DMS153 (cell line): ENCODE results near the gene LAMA4.

Source experiments
- DNase-seq: peaks from one replicate; lab custom pipeline; 2025; lab: John Stamatoyannopoulos, UW

The LAMA4 gene

DNA sequence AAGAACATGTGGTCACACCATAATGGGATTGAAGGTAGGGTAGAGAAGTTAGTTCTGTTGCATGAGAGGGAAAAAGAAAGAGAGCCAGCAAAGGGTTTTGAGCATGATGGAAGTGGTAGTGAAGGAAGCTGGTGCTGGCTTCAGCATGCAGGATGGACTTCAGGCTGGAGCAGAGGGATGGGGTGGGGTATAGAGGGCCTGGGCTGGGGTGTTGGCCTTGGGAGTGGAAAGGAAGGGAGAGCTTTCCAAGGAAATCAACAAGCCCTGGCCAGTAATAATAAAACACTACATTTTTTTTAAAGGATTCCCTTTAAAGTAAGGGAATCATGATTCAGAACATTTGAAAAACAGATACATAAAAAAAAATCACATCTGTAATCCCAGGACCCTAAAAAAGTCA, 61.2 kb downstream of the LAMA4 start:
- no peak for DNase-seq

DNA sequence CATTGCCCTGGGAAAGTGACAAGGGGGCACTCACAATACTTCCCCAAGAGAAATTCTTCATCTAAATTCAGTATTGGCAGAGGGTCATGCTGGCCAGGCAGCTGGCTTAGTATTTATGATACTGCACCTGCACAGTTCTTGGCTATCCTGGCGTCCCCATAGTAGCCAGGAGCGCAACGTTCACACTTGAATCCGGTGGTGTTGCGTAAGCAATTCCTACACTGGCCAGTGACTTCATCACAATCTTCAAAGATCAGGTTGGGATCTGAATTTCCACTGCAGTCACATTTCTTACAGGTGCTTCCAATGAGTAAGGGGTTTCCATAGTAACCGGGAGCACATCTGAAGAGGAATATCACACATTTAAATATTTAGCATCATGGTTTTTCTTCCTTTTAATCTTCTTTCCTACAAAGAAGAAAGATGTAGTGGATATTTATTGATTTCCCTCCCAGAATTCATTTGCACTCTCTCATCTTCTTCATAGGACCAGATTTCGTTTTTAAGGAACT, 62.8 kb downstream of the LAMA4 start:
- no peak for DNase-seq

- no peak for DNase-seq
Observed at GRCh38 chr6:112190164-112190563, 64.2 kb downstream of the LAMA4 start.

GRCh38 chr6:112189494-112189893, 64.9 kb downstream of the LAMA4 start:
- no peak for DNase-seq

GRCh38 chr6:112188906-112189305, 65.5 kb downstream of the LAMA4 start:
- DNase-seq: no peak

GRCh38 chr6:112187736-112188135, 66.6 kb downstream of the LAMA4 start:
- no peak for DNase-seq

DNA sequence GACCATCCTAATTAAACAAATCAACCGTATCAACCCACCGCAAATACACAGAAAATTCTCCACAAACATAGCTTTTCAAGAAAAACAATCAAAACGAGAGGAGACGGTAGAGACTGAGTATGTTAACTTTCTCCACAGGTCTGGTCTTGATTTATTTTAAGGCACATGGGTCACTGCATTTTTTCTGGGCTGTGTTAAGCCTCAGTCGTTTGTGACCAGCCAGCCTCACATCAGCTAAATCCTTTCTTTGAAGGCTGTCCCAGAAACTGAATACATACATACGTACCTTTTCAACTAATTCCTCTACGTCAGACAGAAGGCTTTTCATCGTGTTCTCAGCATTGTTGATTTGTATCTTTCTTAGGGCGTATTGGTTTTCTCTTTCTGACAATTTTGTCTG, 69.4 kb downstream of the LAMA4 start:
- DNase-seq: no peak

DNA sequence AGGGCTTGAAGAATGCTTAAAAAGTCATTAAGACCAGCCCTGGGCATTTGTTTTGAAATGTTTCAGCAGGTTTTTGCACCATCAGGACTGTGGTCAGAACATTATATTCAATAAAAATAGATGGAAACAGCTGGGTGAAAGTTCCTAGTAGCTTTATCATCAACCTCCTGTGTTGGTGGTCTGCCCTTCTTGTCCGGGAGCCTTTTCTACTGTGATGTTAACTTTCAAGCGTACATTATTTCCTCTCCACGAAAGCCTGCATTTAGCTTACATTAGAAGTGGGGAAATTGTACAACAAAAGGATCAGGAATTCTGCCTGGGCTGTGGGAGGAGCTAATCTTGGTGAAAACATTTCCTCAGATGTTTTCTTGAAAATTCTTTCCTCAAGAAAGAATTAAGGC, 71.1 kb downstream of the LAMA4 start:
- DNase-seq: no peak

DNA sequence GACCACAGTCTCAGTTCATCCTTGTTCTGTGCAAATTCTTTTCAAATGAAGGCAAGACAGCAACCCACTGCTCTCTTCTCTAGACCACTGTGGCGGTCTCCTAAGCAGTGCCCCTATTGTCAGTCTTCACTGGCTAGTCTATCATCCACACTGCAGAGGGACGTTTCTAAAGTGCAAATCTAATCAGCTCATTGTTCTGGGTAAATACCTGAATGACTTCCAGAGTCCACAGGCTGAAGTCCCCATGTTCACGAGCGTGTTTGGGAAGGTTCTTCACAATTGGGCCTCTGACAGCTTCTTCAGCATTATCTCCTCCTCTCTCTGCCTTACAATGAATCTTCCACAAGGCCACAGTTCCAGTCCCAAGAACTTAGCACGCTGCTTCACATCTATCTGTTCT, 73.2 kb downstream of the LAMA4 start:
- DNase-seq: no peak

GRCh38 chr6:112180095-112180820, 74.1 kb downstream of the LAMA4 start:
- DNase-seq: peak; percentile 71

DNA sequence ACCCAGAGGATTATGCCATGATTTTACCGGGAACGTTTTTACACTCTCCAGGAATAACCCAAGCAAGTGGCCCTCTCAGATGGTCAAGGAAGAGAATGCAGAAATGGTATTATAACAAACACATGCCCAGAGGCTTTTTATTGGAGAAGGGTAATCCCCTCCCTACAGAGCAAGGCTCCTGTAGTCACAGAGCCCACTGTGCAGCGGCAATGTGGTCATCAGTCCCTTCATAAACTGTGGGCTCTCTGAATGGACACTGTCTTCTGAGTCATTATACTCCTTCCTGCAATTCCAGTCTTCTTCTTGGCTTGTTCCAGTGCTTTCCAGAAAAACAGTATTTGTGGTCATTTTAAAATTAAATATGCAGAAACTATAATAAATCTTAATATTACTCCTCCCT, 74.7 kb downstream of the LAMA4 start:
- no peak for DNase-seq

GRCh38 chr6:112178846-112179245, 75.5 kb downstream of the LAMA4 start:
- DNase-seq: no peak

DNA sequence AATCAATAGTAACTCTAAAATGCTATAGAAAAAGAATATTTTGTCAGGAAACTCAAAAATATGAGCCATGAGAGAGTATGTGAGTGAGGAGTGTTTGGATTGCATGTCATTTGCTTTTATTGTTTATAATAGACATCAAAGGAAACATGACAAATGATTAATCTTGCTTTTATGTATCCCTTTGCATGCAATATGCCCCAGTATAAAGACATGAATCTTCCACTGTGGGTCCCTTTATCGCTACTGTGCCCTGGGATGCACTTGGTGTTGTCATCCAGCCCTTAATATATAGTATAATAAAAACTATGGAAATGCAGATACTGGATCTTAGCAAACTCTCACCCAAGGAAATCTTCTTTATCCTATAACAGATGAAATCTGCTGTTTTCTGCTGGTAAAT, 77.3 kb downstream of the LAMA4 start:
- DNase-seq: no peak

GRCh38 chr6:112176175-112176574, 78.2 kb downstream of the LAMA4 start:
- peak; percentile 29 for DNase-seq

GRCh38 chr6:112173221-112173804, 81.1 kb downstream of the LAMA4 start:
- DNase-seq: no peak

- DNase-seq: no peak
Observed at GRCh38 chr6:112172540-112172939, 81.8 kb downstream of the LAMA4 start.

DNA sequence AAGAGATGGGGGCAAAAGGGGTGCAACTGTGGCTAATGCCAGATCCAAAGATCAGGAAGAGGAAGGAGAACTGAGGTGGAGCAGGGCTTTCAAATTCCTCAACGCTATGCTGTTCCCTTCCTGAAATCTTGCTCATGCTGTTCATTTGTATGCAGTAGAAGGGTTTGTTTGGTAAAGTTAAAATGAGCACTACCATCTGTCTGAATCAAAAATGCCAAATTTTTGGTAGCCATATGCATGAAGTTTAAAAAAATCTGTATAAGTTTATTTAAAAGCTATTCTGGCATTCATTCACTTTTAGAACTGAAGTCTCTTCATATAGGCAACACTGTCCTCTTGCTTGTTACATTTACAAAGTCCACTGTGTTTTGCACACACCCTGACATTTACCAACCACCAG, 84.8 kb downstream of the LAMA4 start:
- no peak for DNase-seq

GRCh38 chr6:112163295-112164257, 90.8 kb downstream of the LAMA4 start:
- no peak for DNase-seq

DNA sequence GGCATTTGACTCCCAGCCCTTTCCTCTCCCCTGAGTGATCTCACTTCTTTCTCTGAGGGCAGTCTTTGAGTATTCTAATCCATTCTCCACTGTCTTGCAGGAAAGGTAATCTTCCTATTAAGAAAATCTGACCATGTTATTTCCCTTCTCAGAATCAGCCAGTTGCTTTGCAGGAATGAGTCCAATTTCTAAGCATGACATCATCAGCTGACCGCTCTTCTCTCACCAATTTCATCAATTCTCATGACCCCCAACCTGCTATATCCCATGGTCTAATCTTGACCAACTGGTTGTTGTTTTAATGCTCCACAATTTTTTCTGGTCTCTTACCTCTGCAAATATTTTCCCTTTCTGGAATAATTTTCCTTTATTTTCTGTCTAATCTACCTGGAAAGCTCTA, 93.6 kb downstream of the LAMA4 start:
- no peak for DNase-seq

DNA sequence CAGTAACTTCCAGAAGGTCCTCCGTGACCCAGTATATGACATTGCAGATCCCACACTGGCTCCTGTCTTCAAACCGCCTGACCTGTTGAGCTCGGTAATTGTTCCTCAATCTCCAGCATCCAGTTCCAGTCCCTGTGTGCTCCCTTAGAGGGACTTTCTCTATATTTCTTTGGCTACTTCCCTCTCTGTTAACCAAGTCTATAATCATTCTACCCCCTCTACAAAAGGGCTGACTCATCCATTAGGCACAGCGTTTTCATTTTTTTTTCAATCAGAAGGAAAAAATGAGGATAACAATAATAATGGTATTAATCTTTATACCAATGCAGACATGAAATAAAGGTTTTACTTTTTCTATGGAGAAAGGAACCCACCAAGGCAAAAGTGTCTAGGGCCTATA, 97.7 kb downstream of the LAMA4 start:
- DNase-seq: no peak

GRCh38 chr6:112155886-112156285, 98.5 kb downstream of the LAMA4 start:
- no peak for DNase-seq

GRCh38 chr6:112154711-112155110, 99.7 kb downstream of the LAMA4 start:
- DNase-seq: no peak
